ENCODE measurements around the gene RNF20.

DNA sequence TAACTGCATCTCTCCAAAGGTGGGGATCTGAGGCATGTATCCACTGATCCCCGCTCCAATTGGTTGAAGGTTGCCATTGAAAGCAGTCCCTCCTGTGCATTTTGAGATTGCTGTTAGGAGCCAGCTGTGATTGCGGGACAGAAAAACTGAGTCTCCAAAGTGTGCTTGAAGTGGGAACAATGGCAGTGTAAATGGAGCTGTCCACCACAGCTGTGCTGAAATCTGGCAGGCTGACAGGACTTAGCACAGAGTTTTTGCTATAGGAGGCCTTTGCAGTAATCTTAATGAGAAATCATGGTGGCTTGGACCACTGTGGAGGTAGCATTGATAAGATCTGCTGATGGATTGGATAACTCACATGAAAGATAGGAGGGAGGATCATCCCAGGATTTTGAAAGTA is 3.3 kb downstream of the RNF20 start:
- TF ChIP-seq CTCF (IDR thresholded peaks at IDR 0.05 in 4 of 5, conservative IDR thresholded peaks at IDR 0.05 in 1 of 5) (no peak), POLR2A (IDR thresholded peaks at IDR 0.05) (no peak)

Data from gastrocnemius medialis (tissue), 4 donors.